ENCODE measurements around the gene CFAP69. TPM values are rescaled to one million over a fixed set of nuclear protein-coding genes. Genes with fewer than 3 reads are reported as not detected.

The CFAP69 gene
- total and polyA plus RNA-seq, 2 donors (not counting 1 experiment from before 2014, with no cell fraction given) = 1.3 to 7.1 TPM

DNA sequence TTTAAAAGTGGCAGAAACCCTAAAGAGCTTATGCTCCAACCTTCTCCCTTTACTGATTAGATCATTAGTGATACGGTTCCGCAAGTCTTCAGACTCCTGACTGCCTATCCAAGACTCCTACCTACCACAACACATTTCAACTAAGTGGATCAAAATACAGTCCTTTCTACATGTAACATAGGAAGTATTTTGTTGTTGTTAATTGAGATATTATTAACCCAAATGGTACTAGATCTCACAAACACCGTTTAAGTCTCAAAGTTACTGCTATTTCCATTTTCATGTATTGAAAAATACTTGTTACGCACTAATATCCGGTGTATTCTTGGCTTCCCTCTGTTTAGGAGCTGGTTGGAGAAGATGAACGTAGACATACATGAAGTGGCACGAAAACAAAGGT, 75.0 kb downstream of the CFAP69 start:
- no peaks in the 10 kb centered on the region for H3K4me1 ChIP-seq (ENCODE audit: control insufficient read depth, extremely low read depth, insufficient read depth, low read length)
- TF ChIP-seq, protein P1, sequence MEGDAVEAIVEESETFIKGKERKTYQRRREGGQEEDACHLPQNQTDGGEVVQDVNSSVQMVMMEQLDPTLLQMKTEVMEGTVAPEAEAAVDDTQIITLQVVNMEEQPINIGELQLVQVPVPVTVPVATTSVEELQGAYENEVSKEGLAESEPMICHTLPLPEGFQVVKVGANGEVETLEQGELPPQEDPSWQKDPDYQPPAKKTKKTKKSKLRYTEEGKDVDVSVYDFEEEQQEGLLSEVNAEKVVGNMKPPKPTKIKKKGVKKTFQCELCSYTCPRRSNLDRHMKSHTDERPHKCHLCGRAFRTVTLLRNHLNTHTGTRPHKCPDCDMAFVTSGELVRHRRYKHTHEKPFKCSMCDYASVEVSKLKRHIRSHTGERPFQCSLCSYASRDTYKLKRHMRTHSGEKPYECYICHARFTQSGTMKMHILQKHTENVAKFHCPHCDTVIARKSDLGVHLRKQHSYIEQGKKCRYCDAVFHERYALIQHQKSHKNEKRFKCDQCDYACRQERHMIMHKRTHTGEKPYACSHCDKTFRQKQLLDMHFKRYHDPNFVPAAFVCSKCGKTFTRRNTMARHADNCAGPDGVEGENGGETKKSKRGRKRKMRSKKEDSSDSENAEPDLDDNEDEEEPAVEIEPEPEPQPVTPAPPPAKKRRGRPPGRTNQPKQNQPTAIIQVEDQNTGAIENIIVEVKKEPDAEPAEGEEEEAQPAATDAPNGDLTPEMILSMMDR (conservative IDR thresholded peaks at IDR 0.05 in 1 of 2, IDR thresholded peaks at IDR 0.05 in 1 of 2; ENCODE audit: low read depth in 1 of 2, low read length in 2 of 2) = no peak
- TF ChIP-seq EZH2 (IDR thresholded peaks at IDR 0.05; ENCODE audit: low read length, missing control alignments) = no peak
- DNase-seq (ENCODE audit: low read depth in 2 of 2) = no peak
- H3K27me3 ChIP-seq (ENCODE audit: control insufficient read depth, insufficient read depth, low read length) = peaks cover 9% of the 10 kb centered on the region
- no peak overlapping the region for H3K4me2 ChIP-seq (ENCODE audit: extremely low read depth, insufficient read depth, low read length)
- H2AFZ ChIP-seq (ENCODE audit: low read length) = no peak overlapping the region
- H3K4me3 ChIP-seq (replicated peaks in 1 of 4; ENCODE audit: control extremely low read depth in 1 of 4, insufficient read depth in 1 of 4, low read depth in 3 of 4, low read length in 4 of 4) = no peak overlapping the region
- no peaks in the 10 kb centered on the region for H4K20me1 ChIP-seq (ENCODE audit: control insufficient read depth, extremely low read depth, insufficient read depth, low read length)
- H3K9ac ChIP-seq (ENCODE audit: insufficient read depth, low read length) = no peak overlapping the region
- H3K27ac ChIP-seq (ENCODE audit: insufficient read depth, low read length) = no peak overlapping the region
- H3K79me2 ChIP-seq (ENCODE audit: control insufficient read depth, insufficient read depth, low read length) = no peaks in the 10 kb centered on the region
- H3K36me3 ChIP-seq (ENCODE audit: control insufficient read depth, insufficient read depth, low read length) = no peaks in the 10 kb centered on the region
- H3K9me3 ChIP-seq (ENCODE audit: control insufficient read depth, insufficient read depth, low read depth, low read length) = no peaks in the 10 kb centered on the region

DNA sequence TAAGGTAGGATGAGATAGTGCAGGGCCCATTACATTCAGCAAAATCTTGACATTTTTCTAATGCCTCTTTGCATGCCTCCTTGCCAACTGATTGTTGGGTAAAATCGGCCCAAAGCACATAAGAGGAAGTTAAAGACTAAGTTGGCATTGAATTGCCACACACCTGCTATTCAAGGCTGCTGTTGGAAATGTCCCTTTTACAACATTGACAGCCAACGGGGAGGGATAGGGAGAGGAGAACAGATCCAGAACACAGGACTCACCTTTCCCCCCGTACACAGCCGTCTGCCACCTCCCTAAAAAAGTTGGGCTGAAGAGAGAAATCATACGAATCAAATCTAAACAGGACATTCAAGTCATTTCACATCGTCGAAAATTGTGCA, 75.4 kb downstream of the CFAP69 start:
- Histone ChIP-seq H3K4me2 (ENCODE audit: extremely low read depth, insufficient read depth, low read length) (peak overlapping the region; percentile 89), H3K79me2 (ENCODE audit: control insufficient read depth, insufficient read depth, low read length) (no peaks in the 10 kb centered on the region), H3K27ac (ENCODE audit: insufficient read depth, low read length) (no peak overlapping the region), H4K20me1 (ENCODE audit: control insufficient read depth, extremely low read depth, insufficient read depth, low read length) (no peaks in the 10 kb centered on the region), H3K36me3 (ENCODE audit: control insufficient read depth, insufficient read depth, low read length) (no peaks in the 10 kb centered on the region), H2AFZ (ENCODE audit: low read length) (no peak overlapping the region), H3K27me3 (ENCODE audit: control insufficient read depth, insufficient read depth, low read length) (peaks cover 9% of the 10 kb centered on the region), H3K9ac (ENCODE audit: insufficient read depth, low read length) (no peak overlapping the region), H3K4me3 (replicated peaks in 1 of 4; ENCODE audit: control extremely low read depth in 1 of 4, insufficient read depth in 1 of 4, low read depth in 3 of 4, low read length in 4 of 4) (peak overlapping the region in 3 of 4 experiments; percentile 32 to 52 (median 49)), H3K4me1 (ENCODE audit: control insufficient read depth, extremely low read depth, insufficient read depth, low read length) (no peaks in the 10 kb centered on the region), H3K9me3 (ENCODE audit: control insufficient read depth, insufficient read depth, low read depth, low read length) (no peaks in the 10 kb centered on the region)
- no peak for DNase-seq (ENCODE audit: low read depth in 2 of 2)
- TF ChIP-seq, protein P1 (conservative IDR thresholded peaks at IDR 0.05 in 1 of 2, IDR thresholded peaks at IDR 0.05 in 1 of 2; ENCODE audit: low read depth in 1 of 2, low read length in 2 of 2) = no peak
- no peak for TF ChIP-seq EZH2 (IDR thresholded peaks at IDR 0.05; ENCODE audit: low read length, missing control alignments)

- H2AFZ ChIP-seq (ENCODE audit: low read length) = peak within 1 kb of the TSS; percentile 65
- H3K4me2 ChIP-seq (ENCODE audit: extremely low read depth, insufficient read depth, low read length) = peak within 1 kb of the TSS; percentile 89
- H3K36me3 ChIP-seq (ENCODE audit: control insufficient read depth, insufficient read depth, low read length) = no peaks in the 10 kb centered on the region
- peak; percentile 34 to 42 for DNase-seq (ENCODE audit: low read depth in 2 of 2)
- H3K4me1 ChIP-seq (ENCODE audit: control insufficient read depth, extremely low read depth, insufficient read depth, low read length) = no peaks in the 10 kb centered on the region
- no peak within 1 kb of the TSS for H3K27ac ChIP-seq (ENCODE audit: insufficient read depth, low read length)
- H3K9me3 ChIP-seq (ENCODE audit: control insufficient read depth, insufficient read depth, low read depth, low read length) = no peaks in the 10 kb centered on the region
- no peaks in the 10 kb centered on the region for H4K20me1 ChIP-seq (ENCODE audit: control insufficient read depth, extremely low read depth, insufficient read depth, low read length)
- no peak within 1 kb of the TSS for H3K9ac ChIP-seq (ENCODE audit: insufficient read depth, low read length)
- H3K79me2 ChIP-seq (ENCODE audit: control insufficient read depth, insufficient read depth, low read length) = no peaks in the 10 kb centered on the region
- peak within 1 kb of the TSS; percentile 32 to 53 (median 50) for H3K4me3 ChIP-seq (replicated peaks in 1 of 4; ENCODE audit: control extremely low read depth in 1 of 4, insufficient read depth in 1 of 4, low read depth in 3 of 4, low read length in 4 of 4)
- H3K27me3 ChIP-seq (ENCODE audit: control insufficient read depth, insufficient read depth, low read length) = peaks cover 9% of the 10 kb centered on the region
- TF ChIP-seq, protein P1 (conservative IDR thresholded peaks at IDR 0.05 in 1 of 2, IDR thresholded peaks at IDR 0.05 in 1 of 2; ENCODE audit: low read depth in 1 of 2, low read length in 2 of 2) = no peak
- TF ChIP-seq EZH2 (IDR thresholded peaks at IDR 0.05; ENCODE audit: low read length, missing control alignments) = no peak
These were observed 76.0 kb downstream of the CFAP69 start, which contains the start of gene FAM237B for GRCh38 chr7:90320801-90321494. Gene FAM237B (minus strand): TSS chr7:90321304. CDS start chr7:90319748, 1,556 bp downstream.
